GM12865 (cell line): Measurements from ENCODE around the gene ATP2B2.

Source experiments
- DNase-seq: peaks from one replicate; pipeline ENCODE4 v3.0.0; 2010; ENCODE audit warnings: low read depth
- H3K4me3 ChIP-seq: 2 replicates; pipeline ENCODE4 v1.5.1; 2011; ENCODE audit warnings: mild to moderate bottlenecking, low read depth, low read length, control low read depth
- TF ChIP-seq, protein P1 (sequence below): IDR thresholded peaks from 2 replicates; pipeline ENCODE4 v1.5.1; 2011; ENCODE audit warnings: low read length, control low read depth, low read depth, inconsistent platforms; ENCODE audit not compliant: insufficient read depth; ENCODE audit errors: missing control alignments

The ATP2B2 gene

DNA sequence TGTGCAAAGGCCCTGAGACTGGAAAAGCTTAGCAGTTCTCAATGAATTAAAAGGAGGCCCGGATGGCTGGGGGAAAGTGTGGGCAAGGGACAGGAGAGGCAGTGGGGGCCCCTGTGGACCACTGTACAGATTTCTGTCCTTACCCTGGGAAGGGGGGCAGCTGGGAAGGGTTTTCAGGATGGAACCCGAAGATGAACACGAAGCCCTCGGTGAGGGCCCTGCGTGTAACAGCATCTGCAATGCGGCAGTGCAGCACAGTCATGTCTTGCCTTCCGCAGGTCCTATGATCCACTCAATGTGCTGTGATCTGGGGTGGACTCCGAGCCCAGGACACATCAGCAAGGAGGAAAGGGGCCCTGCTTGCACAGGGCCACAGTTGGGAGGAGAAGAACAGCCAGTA lies 7.9 kb upstream of the ATP2B2 start:
- TF ChIP-seq, protein P1, sequence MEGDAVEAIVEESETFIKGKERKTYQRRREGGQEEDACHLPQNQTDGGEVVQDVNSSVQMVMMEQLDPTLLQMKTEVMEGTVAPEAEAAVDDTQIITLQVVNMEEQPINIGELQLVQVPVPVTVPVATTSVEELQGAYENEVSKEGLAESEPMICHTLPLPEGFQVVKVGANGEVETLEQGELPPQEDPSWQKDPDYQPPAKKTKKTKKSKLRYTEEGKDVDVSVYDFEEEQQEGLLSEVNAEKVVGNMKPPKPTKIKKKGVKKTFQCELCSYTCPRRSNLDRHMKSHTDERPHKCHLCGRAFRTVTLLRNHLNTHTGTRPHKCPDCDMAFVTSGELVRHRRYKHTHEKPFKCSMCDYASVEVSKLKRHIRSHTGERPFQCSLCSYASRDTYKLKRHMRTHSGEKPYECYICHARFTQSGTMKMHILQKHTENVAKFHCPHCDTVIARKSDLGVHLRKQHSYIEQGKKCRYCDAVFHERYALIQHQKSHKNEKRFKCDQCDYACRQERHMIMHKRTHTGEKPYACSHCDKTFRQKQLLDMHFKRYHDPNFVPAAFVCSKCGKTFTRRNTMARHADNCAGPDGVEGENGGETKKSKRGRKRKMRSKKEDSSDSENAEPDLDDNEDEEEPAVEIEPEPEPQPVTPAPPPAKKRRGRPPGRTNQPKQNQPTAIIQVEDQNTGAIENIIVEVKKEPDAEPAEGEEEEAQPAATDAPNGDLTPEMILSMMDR, result no peak
- DNase-seq, result no peak
- H3K4me3 ChIP-seq, result no peak overlapping the region

DNA sequence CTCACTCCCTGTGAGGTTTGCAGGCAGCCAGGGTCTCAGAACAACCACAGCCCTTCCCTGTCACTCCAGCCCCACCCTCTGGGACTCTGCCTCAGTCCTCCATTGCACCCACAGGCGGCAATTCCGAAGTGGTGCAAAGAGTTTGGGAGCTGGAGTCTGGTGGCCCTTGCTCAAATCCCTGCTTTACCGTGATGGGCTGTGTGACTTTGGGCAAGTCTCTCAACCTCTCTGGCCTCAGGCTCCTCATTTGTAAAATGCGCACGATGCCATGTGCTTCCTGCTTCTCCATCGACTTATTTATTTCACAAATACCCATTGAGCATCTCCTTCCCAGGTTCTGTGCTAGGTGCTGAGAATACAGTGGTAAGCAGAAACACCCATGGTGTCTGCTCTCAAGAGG lies 7.3 kb upstream of the ATP2B2 start:
- no peak for DNase-seq
- no peak overlapping the region for H3K4me3 ChIP-seq
- TF ChIP-seq, protein P1, result no peak

DNA sequence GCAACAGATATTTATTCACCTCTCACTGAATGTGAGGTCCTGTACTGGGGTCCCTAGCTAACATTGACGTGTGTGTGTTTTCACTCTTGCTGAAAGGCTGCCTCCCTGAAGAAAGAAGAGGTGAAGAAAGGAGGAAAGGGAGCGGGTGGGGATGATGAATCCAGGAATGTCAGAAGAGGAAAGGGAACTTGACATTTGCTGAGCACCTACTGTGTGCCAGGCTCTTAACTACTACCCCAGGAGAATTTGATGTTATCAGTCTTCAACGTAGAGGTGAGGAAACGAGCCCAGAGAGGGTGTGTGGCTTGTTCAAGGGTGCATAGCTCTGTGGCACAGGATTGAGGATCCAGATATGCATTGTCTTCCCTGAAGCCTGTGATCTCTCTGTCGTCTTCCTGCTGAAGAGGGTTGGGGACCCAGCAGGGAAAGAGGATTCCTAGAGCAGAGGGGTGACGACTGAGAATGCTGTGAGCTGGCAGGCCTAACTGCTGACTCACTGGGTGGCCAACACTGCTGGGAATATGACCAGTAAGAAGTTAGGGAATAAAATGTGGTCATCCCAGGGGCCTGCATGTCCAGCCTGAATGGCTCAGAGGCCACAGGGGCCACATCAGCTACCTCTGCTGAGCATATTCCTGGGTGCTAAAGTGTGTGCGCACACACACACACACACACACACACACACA lies 6.6 kb upstream of the ATP2B2 start:
- no peak for DNase-seq

DNA sequence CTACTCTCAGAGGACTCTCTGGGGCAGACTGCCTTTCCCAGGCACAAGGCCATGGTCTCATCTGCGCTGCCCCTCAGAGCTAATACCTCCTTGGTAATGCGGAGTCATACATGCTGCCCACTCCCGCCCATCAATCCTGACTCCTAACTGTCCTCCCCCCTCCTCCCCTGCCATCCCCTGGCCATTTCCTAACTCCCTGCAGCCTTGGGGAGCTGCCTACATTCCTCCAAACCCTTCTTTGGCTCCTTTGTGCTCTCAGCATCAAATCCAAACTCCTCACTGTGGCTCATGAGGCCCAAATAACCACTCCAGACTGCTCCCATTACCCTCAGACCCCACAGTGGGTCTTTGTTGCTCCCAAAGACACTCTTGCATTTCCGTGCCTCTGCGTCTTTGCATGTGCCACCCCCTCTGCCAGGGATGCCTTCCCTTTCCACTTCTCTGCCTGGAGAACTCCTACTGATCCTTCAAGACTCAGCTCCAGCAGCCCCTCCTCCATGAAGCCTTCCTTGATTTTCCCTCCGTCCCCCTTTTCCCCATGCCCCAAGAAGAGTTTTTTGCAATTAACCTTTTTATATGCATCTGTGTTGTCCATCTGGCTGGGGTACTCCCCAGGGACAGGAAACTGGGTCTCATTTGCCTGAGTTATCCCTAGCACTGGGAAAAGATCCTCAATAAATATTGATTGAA lies 5.5 kb upstream of the ATP2B2 start:
- DNase-seq, result no peak
- TF ChIP-seq, protein P1, result no peak
- no peak overlapping the region for H3K4me3 ChIP-seq

More for the DNA sequence above, 6.6 kb upstream of the ATP2B2 start:
- H3K4me3 ChIP-seq, result no peak overlapping the region
- TF ChIP-seq, protein P1, result no peak

DNA sequence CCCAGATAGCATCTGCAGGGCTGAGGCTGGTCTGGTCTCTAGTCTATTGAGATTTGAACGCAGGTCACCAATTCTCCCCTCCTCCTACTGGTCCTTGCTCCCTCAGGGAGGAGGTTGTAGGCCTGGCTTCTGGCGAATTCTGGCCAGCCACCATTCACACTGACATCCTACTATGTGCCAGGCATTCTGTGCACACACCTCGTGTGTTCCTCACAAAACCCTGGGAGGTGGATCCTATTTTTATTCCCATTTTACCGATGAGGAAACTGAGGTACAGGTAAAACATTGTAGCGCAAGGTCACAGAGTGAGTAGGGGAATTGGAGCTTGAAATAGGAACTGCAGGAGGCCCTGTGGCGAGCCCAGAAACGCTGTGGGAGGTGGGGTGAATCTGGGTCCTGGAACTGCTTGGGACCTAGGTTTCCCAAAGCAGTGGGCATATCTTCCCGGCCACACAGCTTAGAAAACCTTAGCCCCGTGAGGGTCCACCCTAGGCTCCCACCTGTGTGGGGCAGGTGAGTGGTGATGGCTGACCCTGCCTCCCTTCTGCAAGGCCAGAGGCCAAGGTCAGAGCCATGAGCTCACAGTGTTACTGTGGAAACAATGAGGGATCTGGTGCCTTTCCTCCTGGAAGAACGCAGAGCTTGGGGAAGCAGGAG lies 4.8 kb upstream of the ATP2B2 start:
- TF ChIP-seq, protein P1, result no peak
- no peak for DNase-seq
- no peak overlapping the region for H3K4me3 ChIP-seq

DNA sequence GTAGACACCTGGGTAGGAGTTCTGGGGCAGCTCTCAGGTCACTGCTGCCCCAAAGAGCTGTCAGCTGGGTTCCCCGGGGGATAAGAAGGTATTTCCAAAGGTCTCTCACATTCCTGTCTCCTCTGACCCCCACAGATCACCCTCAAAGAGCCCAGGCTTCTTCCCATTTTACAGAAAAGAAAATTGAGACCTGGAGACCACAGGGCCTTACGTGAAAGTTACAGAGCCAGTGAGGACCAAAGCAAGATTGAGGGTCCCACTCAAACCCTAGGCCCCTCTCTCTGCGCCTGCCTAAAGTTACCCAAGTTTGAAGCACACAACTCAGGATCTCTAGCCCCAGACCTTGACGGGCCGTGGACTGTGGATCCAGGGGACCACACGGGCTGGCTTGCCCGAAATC lies 3.9 kb upstream of the ATP2B2 start:
- H3K4me3 ChIP-seq, result no peak overlapping the region
- TF ChIP-seq, protein P1, result no peak
- no peak for DNase-seq
